H1 (cell line): Measurements from ENCODE around the gene CENPB. TPM values are rescaled to one million over a fixed set of nuclear protein-coding genes. Genes with fewer than 3 reads are reported as not detected.

Source experiments
- CTCF ChIA-PET: fragments of 300-600 bp; sonication (Branson Sonifier 250); formaldehyde crosslinking; loops from one replicate; lab custom pipeline; 2021; ENCODE audit not compliant: partially characterized antibody; lab: Charles Lee
- POLR2A ChIA-PET: fragments of 300-600 bp; sonication (Branson Sonifier 250); formaldehyde crosslinking; loops from one replicate; lab custom pipeline; 2021; ENCODE audit warnings: inconsistent platforms; ENCODE audit not compliant: partially characterized antibody; lab: Charles Lee
- DNase-seq, 2 experiments: peaks; one replicate each; pipeline versions ENCODE4 v3.0.0 to v3.0.0-alpha.2; 2010 to 2022; ENCODE audit warnings: low spot score in 2 of 2, low read depth in 1 of 2, mixed read lengths in 1 of 2
- FAIRE-seq: peaks from 2 replicates; lab custom pipeline; 2011; peaks lifted over from hg19 to GRCh38; lab: Jason Lieb, UNC
- H2AFZ ChIP-seq: 2 replicates; pipeline ENCODE4 v1.8.1; 2012; ENCODE audit warnings: low read length, inconsistent platforms
- H2AK5ac ChIP-seq: 2 replicates; pipeline ENCODE4 v1.6.1; 2013; ENCODE audit warnings: low read depth, low read length
- H2BK120ac ChIP-seq: replicated peaks from 2 replicates; pipeline ENCODE3; 2013; ENCODE audit warnings: low read depth, low read length, inconsistent platforms
- H2BK12ac ChIP-seq: 2 replicates; pipeline ENCODE4 v1.6.1; 2013; ENCODE audit warnings: low read depth, low read length
- H2BK15ac ChIP-seq: 2 replicates; pipeline ENCODE4 v1.6.1; 2013; ENCODE audit warnings: low read length
- H2BK20ac ChIP-seq: 2 replicates; pipeline ENCODE4 v1.6.1; 2013; ENCODE audit warnings: low read length
- H2BK5ac ChIP-seq: 2 replicates; pipeline ENCODE4 v1.6.1; 2013; ENCODE audit warnings: low read depth, low read length
- H3K14ac ChIP-seq: 2 replicates; pipeline ENCODE4 v1.6.1; 2013; ENCODE audit warnings: inconsistent platforms; ENCODE audit not compliant: insufficient read length
- H3K18ac ChIP-seq: 2 replicates; pipeline ENCODE4 v1.6.1; 2013; ENCODE audit warnings: low read length; ENCODE audit errors: extremely low read depth
- H3K23ac ChIP-seq: 2 replicates; pipeline ENCODE4 v1.6.1; 2013; ENCODE audit warnings: inconsistent platforms; ENCODE audit not compliant: insufficient read length
- H3K23me2 ChIP-seq: 2 replicates; pipeline ENCODE4 v1.6.1; 2013; ENCODE audit warnings: low read depth, low read length
- H3K27ac ChIP-seq: 2 replicates; pipeline ENCODE4 v1.6.1; 2011; ENCODE audit warnings: low read depth, low read length, inconsistent platforms
- H3K27me3 ChIP-seq, 4 experiments: replicated peaks in 1 of 4; 1 replicate in 1 of 4; 2 replicates in 3 of 4; pipeline versions ENCODE4 v1.6.1 to v1.8.1; 2011 to 2013; ENCODE audit warnings: low read length in 3 of 4, mild to moderate bottlenecking in 3 of 4, inconsistent platforms in 2 of 4, mixed read lengths in 2 of 4, moderate library complexity in 1 of 4; ENCODE audit not compliant: control insufficient read depth in 3 of 4, insufficient read depth in 3 of 4; ENCODE audit errors: extremely low read depth in 1 of 4
- H3K36me3 ChIP-seq, 4 experiments: 2 replicates each; pipeline versions ENCODE4 v1.6.1 to v1.8.1; 2011 to 2013; ENCODE audit warnings: mild to moderate bottlenecking in 4 of 4, low read length in 3 of 4, moderate library complexity in 2 of 4, control low read depth in 1 of 4, inconsistent platforms in 1 of 4; ENCODE audit not compliant: insufficient read depth in 4 of 4, control insufficient read depth in 2 of 4
- H3K4ac ChIP-seq: replicated peaks from 2 replicates; pipeline ENCODE3; 2013; ENCODE audit warnings: low read length, low read depth, mixed read lengths, inconsistent platforms; ENCODE audit not compliant: insufficient read length
- H3K4me1 ChIP-seq, 4 experiments: replicated peaks in 1 of 4; 1 replicate in 1 of 4; 2 replicates in 3 of 4; pipeline versions ENCODE4 v1.6.1 to v1.8.1; 2011 to 2013; ENCODE audit warnings: low read length in 3 of 4, inconsistent platforms in 2 of 4, mixed read lengths in 1 of 4; ENCODE audit not compliant: insufficient read depth in 4 of 4, control insufficient read depth in 3 of 4
- H3K4me2 ChIP-seq, 2 experiments: 2 replicates each; pipeline versions ENCODE4 v1.6.1 to v1.8.1; 2011 to 2013; ENCODE audit warnings: low read depth in 2 of 2, low read length in 2 of 2, control low read depth in 1 of 2, inconsistent platforms in 1 of 2, mild to moderate bottlenecking in 1 of 2; ENCODE audit not compliant: insufficient read depth in 1 of 2
- H3K4me3 ChIP-seq, 4 experiments: fragments of 200-600, 300-600 bp in 1 of 4; sonication (generic), shearing (Covaris generic), sonication (Bioruptor Twin) in 1 of 4; 2 replicates each; pipeline versions ENCODE4 v1.5.1 to v1.8.1; 2011 to 2016; ENCODE audit warnings: low read length in 4 of 4, low read depth in 3 of 4, control low read depth in 2 of 4, inconsistent platforms in 2 of 4, mild to moderate bottlenecking in 2 of 4, mixed read lengths in 1 of 4, moderate library complexity in 1 of 4; ENCODE audit not compliant: insufficient read depth in 2 of 4; ENCODE audit errors: extremely low read depth in 1 of 4
- H3K56ac ChIP-seq: replicated peaks from 2 replicates; pipeline ENCODE3; 2013; ENCODE audit warnings: low read depth, mild to moderate bottlenecking, mixed read lengths, low read length, inconsistent platforms; ENCODE audit not compliant: insufficient read length
- H3K79me1 ChIP-seq: 2 replicates; pipeline ENCODE4 v1.6.1; 2013; ENCODE audit warnings: low read depth, low read length, control low read depth
- H3K79me2 ChIP-seq, 2 experiments: 2 replicates each; pipeline versions ENCODE4 v1.6.1 to v1.8.1; 2012 to 2013; ENCODE audit warnings: low read length in 2 of 2, mild to moderate bottlenecking in 2 of 2, inconsistent platforms in 1 of 2; ENCODE audit not compliant: insufficient read depth in 2 of 2, control insufficient read depth in 1 of 2
- H3K9ac ChIP-seq, 4 experiments: replicated peaks in 1 of 4; 1 replicate in 1 of 4; 2 replicates in 3 of 4; pipeline versions ENCODE4 v1.6.1 to v1.8.1; 2011 to 2013; ENCODE audit warnings: low read depth in 3 of 4, low read length in 3 of 4, control low read depth in 2 of 4, mild to moderate bottlenecking in 2 of 4, moderate library complexity in 2 of 4, inconsistent platforms in 1 of 4; ENCODE audit errors: extremely low read depth in 1 of 4
- H3K9me3 ChIP-seq, 2 experiments: 2 replicates each; pipeline versions ENCODE4 v1.6.1 to v1.8.1; 2012 to 2013; ENCODE audit warnings: mild to moderate bottlenecking in 2 of 2, moderate library complexity in 2 of 2, control low read depth in 1 of 2, inconsistent platforms in 1 of 2, low read depth in 1 of 2, low read length in 1 of 2, mixed read lengths in 1 of 2; ENCODE audit not compliant: insufficient read depth in 2 of 2
- H4K20me1 ChIP-seq, 2 experiments: replicated peaks in 1 of 2; 2 replicates each; pipeline versions ENCODE3 to v1.8.1; 2011 to 2013; ENCODE audit warnings: inconsistent platforms in 2 of 2, low read length in 2 of 2, mild to moderate bottlenecking in 1 of 2; ENCODE audit not compliant: insufficient read depth in 2 of 2, control insufficient read depth in 1 of 2
- H4K5ac ChIP-seq: 2 replicates; pipeline ENCODE4 v1.6.1; 2013; ENCODE audit warnings: low read length, low read depth, mixed read lengths, inconsistent platforms; ENCODE audit not compliant: insufficient read length
- H4K8ac ChIP-seq: 2 replicates; pipeline ENCODE4 v1.8.0; 2013; ENCODE audit warnings: mild to moderate bottlenecking, moderate library complexity, low read length, inconsistent platforms; ENCODE audit not compliant: insufficient read depth; ENCODE audit errors: extremely low read depth
- H4K91ac ChIP-seq: replicated peaks from 2 replicates; pipeline ENCODE3; 2013; ENCODE audit warnings: low read length, mixed read lengths, inconsistent platforms; ENCODE audit not compliant: insufficient read length
- E2F6 ChIP-seq: IDR thresholded peaks from 2 replicates; pipeline ENCODE4 v1.6.1; 2012; ENCODE audit warnings: inconsistent platforms
- PHF8 ChIP-seq: fragments of 200-600 bp; sonication (generic); conservative IDR thresholded peaks from 2 replicates; pipeline ENCODE4 v1.7.1; 2012; ENCODE audit warnings: low read depth, mild to moderate bottlenecking, inconsistent platforms, low read length, moderate library complexity
- WGBS, 2 experiments: shearing (Covaris generic) in 1 of 2; methylation state at CpG; one replicate each; pipeline versions ENCODE4 v1.1.6 to v1.1.7; 2013 to 2015; ENCODE audit warnings: low lambda C conversion rate in 2 of 2, mixed read lengths in 2 of 2, inconsistent platforms in 1 of 2, low coverage in 1 of 2, missing lambda C conversion rate in 1 of 2; ENCODE audit not compliant: insufficient replicate concordance in 2 of 2, insufficient coverage in 1 of 2, insufficient read length in 1 of 2; ENCODE audit errors: extremely low coverage in 1 of 2, missing lambda C conversion rate in 1 of 2; 5-methylcytosine and 5-hydroxymethylcytosine counted together
- polyA plus RNA-seq, 7 experiments: library from polyadenylated mRNA; depleted of rRNA in 3 of 7; stranded (reverse) in 5 of 7; unstranded in 2 of 7; fragments of >200 nt in 5 of 7; fragments of 200-250 nt in 2 of 7; gene quantifications; 1 replicate in 5 of 7; 2 replicates in 1 of 7; 4 replicates in 1 of 7; pipeline versions ENCODE4 v1.2.1 to v1.2.3, GENCODE V29; 2011 to 2013; ENCODE audit warnings: missing spikeins in 2 of 7, mixed read lengths in 2 of 7
- total RNA-seq: library from RNA; stranded (reverse); fragmentation: NEBNext Ultra II Directional; extraction: Animal tissue kit (Norgen Biotek cat#: 25700); gene quantifications from 2 replicates; pipeline ENCODE4 v1.2.1, GENCODE V29; 2021

CENPB gene
- total and polyA plus RNA-seq, 2 of the 8 experiments (the other 6 are each of a cell fraction or from before 2014, with no cell fraction given), result 17.7 to 51.6 TPM

GRCh38 chr20:3775457-3776108 is 11.0 kb downstream of the CENPB start:
- peaks cover 0 to 30% (median 26%) of the 10 kb centered on the region in 4 experiments; a peak in 6 of 7 replicates for H3K27me3 ChIP-seq
- TF ChIP-seq E2F6 (no peak), PHF8 (no peak)
- TF ChIP-seq, all 59 proteins: peak for 0
- Histone ChIP-seq H2BK5ac (no peak overlapping the region), H3K27ac (no peak overlapping the region), H3K23ac (no peak overlapping the region), H4K20me1 (no peaks in the 10 kb centered on the region), H3K4ac (no peak overlapping the region), H3K18ac (no peak overlapping the region), H4K91ac (no peak overlapping the region), H2BK12ac (no peak overlapping the region), H3K36me3 (no peaks in the 10 kb centered on the region), H3K4me1 (peaks cover 0 to 11% (median 8%) of the 10 kb centered on the region in 4 experiments; a peak in 6 of 7 replicates), H2AFZ (no peak overlapping the region), H3K79me1 (no peaks in the 10 kb centered on the region), H2BK120ac (no peak overlapping the region), H3K9ac (no peak overlapping the region), H3K4me3 (no peak overlapping the region), H4K5ac (no peak overlapping the region), H3K14ac (no peak overlapping the region), H2BK20ac (no peak overlapping the region), H3K56ac (no peak overlapping the region), H3K9me3 (no peaks in the 10 kb centered on the region; a peak in 1 of 4 replicates), H3K4me2 (no peak overlapping the region), H3K23me2 (peaks cover 14% of the 10 kb centered on the region; the same call in 1 of the 2 replicates), H2BK15ac (no peak overlapping the region), H4K8ac (no peak overlapping the region), H2AK5ac (no peak overlapping the region), H3K79me2 (no peaks in the 10 kb centered on the region)
- DNase-seq (no peak), FAIRE-seq (no peak)
- WGBS, 2 experiments, result 88% methylated on average over 4 of the region's 4 CpGs; no CpG with 5 or more reads in 1 of the 2 experiments
- ChIA-PET CTCF (interaction anchor here (0.7 to 1.4 kb wide), 3 partner anchors 21 to 1096 kb away, joined by 3 to 4 read pairs (median 4); no protein-coding TSS in a partner anchor), POLR2A (no interaction called here)
